Panc1 (cell line): Measurements from ENCODE around the gene REG3A. TPM values are rescaled to one million over a fixed set of nuclear protein-coding genes. Genes with fewer than 3 reads are reported as not detected.

Experiments
- ATAC-seq: fragments of 200-7000 bp; cut with Tn5 transposase; 2 replicates; pipeline ENCODE4 v1.9.1; 2020; ENCODE audit warnings: mild to moderate bottlenecking, moderate library complexity
- BruUV-seq: library from RNA; stranded (reverse); fragments of 400-500 nt; replicated peaks from 2 replicates; lab custom pipeline; 2021; lab: Mats Ljungman, UMichigan
- CTCF ChIA-PET: fragments of 300-600 bp; sonication (Branson Sonifier 250); formaldehyde crosslinking; loops from one replicate; lab custom pipeline; 2022; ENCODE audit warnings: antibody characterized with exemption; lab: Charles Lee
- POLR2A ChIA-PET: fragments of 300-600 bp; sonication (Branson Sonifier 250); formaldehyde crosslinking; loops from one replicate; lab custom pipeline; 2022; ENCODE audit warnings: antibody characterized with exemption; lab: Charles Lee
- DNase-seq: peaks from one replicate; pipeline ENCODE4 v3.0.0-alpha.2; 2010; ENCODE audit warnings: low read depth, low spot score
- H3K27ac ChIP-seq: 2 replicates; pipeline ENCODE4 v1.5.1; 2011; ENCODE audit warnings: mild to moderate bottlenecking, low read length, inconsistent platforms
- H3K27me3 ChIP-seq: fragments of 200-500 bp; sonication (Bioruptor generic); 2 replicates; pipeline ENCODE4 v1.6.0; 2014; ENCODE audit warnings: low read length, inconsistent platforms; ENCODE audit not compliant: control insufficient read depth, insufficient read depth
- H3K36me3 ChIP-seq: fragments of 200-500 bp; sonication (Bioruptor generic); 2 replicates; pipeline ENCODE4 v1.5.1; 2014; ENCODE audit warnings: inconsistent platforms, mild to moderate bottlenecking, low read length, moderate library complexity; ENCODE audit not compliant: control insufficient read depth, insufficient read depth
- H3K4me1 ChIP-seq: 2 replicates; pipeline ENCODE4 v1.5.1; 2011; ENCODE audit warnings: inconsistent platforms, mild to moderate bottlenecking, low read length, moderate library complexity; ENCODE audit not compliant: control insufficient read depth, insufficient read depth
- H3K4me3 ChIP-seq, 2 experiments: 2 replicates each; pipeline ENCODE4 v1.5.1; 2011 to 2012; ENCODE audit warnings: low read depth in 2 of 2, low read length in 2 of 2, mild to moderate bottlenecking in 2 of 2, inconsistent platforms in 1 of 2, moderate library complexity in 1 of 2
- H3K9me3 ChIP-seq: fragments of 200-500 bp; sonication (Bioruptor generic); 2 replicates; pipeline ENCODE4 v1.5.1; 2014; ENCODE audit warnings: low read depth, mild to moderate bottlenecking, inconsistent platforms, low read length, moderate library complexity; ENCODE audit not compliant: control insufficient read depth, insufficient read depth
- CTCF ChIP-seq: fragments of 450-650 bp; IDR thresholded peaks from 2 replicates; pipeline ENCODE4 v1.5.1; 2017; ENCODE audit warnings: mild to moderate bottlenecking
- POLR2AphosphoS5 ChIP-seq: IDR thresholded peaks from 2 replicates; pipeline ENCODE4 v1.6.1; 2012; ENCODE audit warnings: mild to moderate bottlenecking, low read depth, low read length, moderate library complexity
- REST ChIP-seq, 2 experiments: IDR thresholded peaks; 2 replicates each; pipeline ENCODE4 v1.6.1; 2011 to 2012; ENCODE audit warnings: low read depth in 2 of 2, control low read depth in 1 of 2, low read length in 1 of 2, mild to moderate bottlenecking in 1 of 2, moderate library complexity in 1 of 2; ENCODE audit not compliant: insufficient read depth in 1 of 2
- SIN3A ChIP-seq: IDR thresholded peaks from 2 replicates; pipeline ENCODE4 v1.6.1; 2012; ENCODE audit warnings: low read depth, mild to moderate bottlenecking, low read length, moderate library complexity, borderline replicate concordance; ENCODE audit not compliant: insufficient read depth
- TCF7L2 ChIP-seq: IDR thresholded peaks from 2 replicates; pipeline ENCODE4 v1.6.1; 2011; ENCODE audit warnings: mild to moderate bottlenecking, low read depth, low read length, inconsistent platforms
- in situ Hi-C: cut with HindIII; loops from 2 replicates; pipeline ENCODE4 v1.10.0; 2016; ENCODE audit warnings: low sequenced_read_pairs, low pct_unique_long_range_greater_than_20kb
- intact Hi-C: fragments of 100-400 bp; cut with micrococcal nuclease; formaldehyde crosslinking; loops from one replicate; pipeline ENCODE4 v1.10.0; 2022; ENCODE audit not compliant: unreplicated experiment
- total RNA-seq: library from RNA; stranded (reverse); gene quantifications from one replicate; pipeline ENCODE4 v1.2.1, GENCODE V29; 2021; ENCODE audit not compliant: unreplicated experiment

Gene REG3A
- total RNA-seq, 1 experiment from 2014 or later = not detected

- no TSS peak for BruUV-seq
- intact Hi-C loops (no loop called here), in situ Hi-C loops (no loop called here)
- DNase-seq = no peak
- H3K36me3 ChIP-seq = no peaks in the 10 kb centered on the region
- H3K4me3 ChIP-seq = no peak overlapping the region
- TF ChIP-seq REST (IDR thresholded peaks at IDR 0.05; ENCODE audit: insufficient read depth in 1 of 2, low read depth in 2 of 2, low read length in 1 of 2) (no peak), CTCF (no peak), POLR2AphosphoS5 (no peak), SIN3A (no peak), TCF7L2 (no peak)
- H3K4me1 ChIP-seq = no peaks in the 10 kb centered on the region
- no peaks in the 10 kb centered on the region; the same call in 1 of the 2 replicates for H3K27me3 ChIP-seq
- POLR2A ChIA-PET = no interaction called here
- CTCF ChIA-PET = no interaction called here
- H3K27ac ChIP-seq = no peak overlapping the region
- H3K9me3 ChIP-seq = no peaks in the 10 kb centered on the region
- no peak for ATAC-seq
These were observed 32.3 kb upstream of the REG3A start for GRCh38 chr2:79191816-79192215.

- H3K9me3 ChIP-seq = no peaks in the 10 kb centered on the region
- H3K27me3 ChIP-seq = no peaks in the 10 kb centered on the region
- no peak overlapping the region for H3K4me3 ChIP-seq
- CTCF ChIA-PET = no interaction called here
- intact Hi-C loops (no loop called here), in situ Hi-C loops (no loop called here)
- no peaks in the 10 kb centered on the region for H3K36me3 ChIP-seq
- TF ChIP-seq REST (IDR thresholded peaks at IDR 0.05; ENCODE audit: insufficient read depth in 1 of 2, low read depth in 2 of 2, low read length in 1 of 2) (no peak), CTCF (no peak)
- no peak for ATAC-seq
- DNase-seq = no peak
- no TSS peak for BruUV-seq
- no peaks in the 10 kb centered on the region for H3K4me1 ChIP-seq
- POLR2A ChIA-PET = no interaction called here
- no peak overlapping the region for H3K27ac ChIP-seq
These were observed 31.5 kb upstream of the REG3A start for GRCh38 chr2:79191081-79191480.
